Activated T-cell treated with anti-CD3 and anti-CD28 coated beads, Interleukin-2, amount 50 U/mL, for 24 hours (primary cell): ENCODE results near the gene XXYLT1.
"Not testable (repeated sequence)": the region's sequence is repeated elsewhere in the genome, so short reads cannot be mapped to it uniquely, and the experiment has no call there.

ENCODE experiments used
- DNase-seq: peaks from one replicate; pipeline ENCODE4 v3.0.0-alpha.2; 2020
- H3K27ac Mint-ChIP-seq: 2 replicates; pipeline ENCODE4 v1.8.0; 2020; ENCODE audit warnings: mild to moderate bottlenecking, mixed read lengths
- H3K27me3 Mint-ChIP-seq: 2 replicates; pipeline ENCODE4 v1.8.0; 2020; ENCODE audit warnings: mixed read lengths
- H3K36me3 Mint-ChIP-seq: 2 replicates; pipeline ENCODE4 v1.8.0; 2020; ENCODE audit warnings: low read depth, mixed read lengths
- H3K4me1 Mint-ChIP-seq: 2 replicates; pipeline ENCODE4 v1.8.0; 2020; ENCODE audit warnings: low read depth, mixed read lengths
- H3K4me3 Mint-ChIP-seq: 2 replicates; pipeline ENCODE4 v1.8.0; 2020; ENCODE audit warnings: mild to moderate bottlenecking, moderate library complexity, mixed read lengths
- H3K9me3 Mint-ChIP-seq: 2 replicates; pipeline ENCODE4 v1.8.0; 2020; ENCODE audit warnings: mixed read lengths

The XXYLT1 gene

GRCh38 chr3:195187609-195188425 is 83.1 kb downstream of the XXYLT1 start:
- H3K4me1 Mint-ChIP-seq = peaks cover 42% of the 10 kb centered on the region
- H3K27me3 Mint-ChIP-seq = no peaks in the 10 kb centered on the region
- H3K27ac Mint-ChIP-seq = no peak overlapping the region
- peaks cover 9% of the 10 kb centered on the region for H3K9me3 Mint-ChIP-seq
- H3K4me3 Mint-ChIP-seq = no peak overlapping the region
- no peak for DNase-seq
- H3K36me3 Mint-ChIP-seq = peaks cover 13% of the 10 kb centered on the region

DNA sequence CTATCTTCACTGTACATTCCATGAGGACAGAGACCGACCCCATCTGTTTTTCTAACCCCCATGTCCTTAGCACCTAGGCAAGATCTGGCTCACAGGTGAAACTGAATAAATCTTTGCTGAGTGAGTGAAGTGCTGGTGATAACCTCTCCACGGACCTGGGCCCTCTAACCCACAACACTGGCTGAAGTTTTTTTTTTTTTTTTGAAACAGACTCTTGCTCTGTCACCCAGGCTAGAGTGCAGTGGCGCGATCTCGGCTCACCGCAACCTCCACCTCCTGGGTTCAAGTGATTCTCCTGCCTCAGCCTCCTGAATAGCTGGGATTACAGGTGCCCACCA is 84.3 kb downstream of the XXYLT1 start:
- H3K4me3 Mint-ChIP-seq = not testable (repeated sequence)

GRCh38 chr3:195186041-195186709 is 84.8 kb downstream of the XXYLT1 start:
- H3K4me1 Mint-ChIP-seq = peaks cover 57% of the 10 kb centered on the region
- peak; percentile 40 for DNase-seq
- H3K4me3 Mint-ChIP-seq = no peak overlapping the region
- peaks cover 5% of the 10 kb centered on the region for H3K36me3 Mint-ChIP-seq
- H3K27ac Mint-ChIP-seq = peak overlapping the region; percentile 42
- peaks cover 2% of the 10 kb centered on the region for H3K9me3 Mint-ChIP-seq
- H3K27me3 Mint-ChIP-seq = no peaks in the 10 kb centered on the region

More for the DNA sequence above, 84.3 kb downstream of the XXYLT1 start:
- peak overlapping the region; percentile 20 for H3K27ac Mint-ChIP-seq
- H3K36me3 Mint-ChIP-seq, H3K27me3 Mint-ChIP-seq, H3K9me3 Mint-ChIP-seq, DNase-seq: not testable (repeated sequence)
- peaks cover 53% of the 10 kb centered on the region for H3K4me1 Mint-ChIP-seq

- Mint-ChIP-seq H3K4me3 (no peak overlapping the region), H3K4me1 (peaks cover 60% of the 10 kb centered on the region), H3K9me3 (no peaks in the 10 kb centered on the region), H3K27ac (peak overlapping the region; percentile 42), H3K36me3 (peaks cover 2% of the 10 kb centered on the region), H3K27me3 (no peaks in the 10 kb centered on the region)
- no peak for DNase-seq
Measured at GRCh38 chr3:195185583-195185982, 85.4 kb downstream of the XXYLT1 start.

GRCh38 chr3:195184716-195185421 is 86.1 kb downstream of the XXYLT1 start:
- Mint-ChIP-seq H3K27ac (peak overlapping the region; percentile 84), H3K9me3 (no peaks in the 10 kb centered on the region), H3K36me3 (peaks cover 5% of the 10 kb centered on the region), H3K4me1 (peaks cover 60% of the 10 kb centered on the region), H3K4me3 (peak overlapping the region; percentile 5), H3K27me3 (no peaks in the 10 kb centered on the region)
- no peak for DNase-seq

- Mint-ChIP-seq H3K4me1 (peaks cover 63% of the 10 kb centered on the region), H3K9me3 (no peaks in the 10 kb centered on the region), H3K4me3 (peak overlapping the region; percentile 8), H3K27me3 (no peaks in the 10 kb centered on the region), H3K36me3 (peaks cover 9% of the 10 kb centered on the region), H3K27ac (peak overlapping the region; percentile 84)
- DNase-seq = no peak
Measured at GRCh38 chr3:195183071-195183776, 87.7 kb downstream of the XXYLT1 start.

DNA sequence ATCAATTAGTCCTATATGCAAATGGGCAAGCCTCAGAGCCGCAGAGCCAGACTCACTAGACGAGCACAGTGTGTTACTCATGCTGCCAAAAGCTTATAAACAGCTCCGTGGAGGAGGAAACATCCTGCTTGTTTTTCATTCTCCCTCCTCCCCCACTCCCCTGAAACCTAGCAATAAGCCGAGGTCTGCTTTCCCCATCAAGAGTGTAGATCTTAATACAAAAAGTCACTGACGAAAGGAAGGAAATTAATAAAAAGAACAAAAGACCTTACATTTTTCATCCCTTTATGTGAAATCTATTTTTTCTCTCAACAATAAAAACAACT is 88.5 kb downstream of the XXYLT1 start:
- no peak for DNase-seq
- Mint-ChIP-seq H3K9me3 (no peaks in the 10 kb centered on the region), H3K4me1 (peaks cover 64% of the 10 kb centered on the region)

DNA sequence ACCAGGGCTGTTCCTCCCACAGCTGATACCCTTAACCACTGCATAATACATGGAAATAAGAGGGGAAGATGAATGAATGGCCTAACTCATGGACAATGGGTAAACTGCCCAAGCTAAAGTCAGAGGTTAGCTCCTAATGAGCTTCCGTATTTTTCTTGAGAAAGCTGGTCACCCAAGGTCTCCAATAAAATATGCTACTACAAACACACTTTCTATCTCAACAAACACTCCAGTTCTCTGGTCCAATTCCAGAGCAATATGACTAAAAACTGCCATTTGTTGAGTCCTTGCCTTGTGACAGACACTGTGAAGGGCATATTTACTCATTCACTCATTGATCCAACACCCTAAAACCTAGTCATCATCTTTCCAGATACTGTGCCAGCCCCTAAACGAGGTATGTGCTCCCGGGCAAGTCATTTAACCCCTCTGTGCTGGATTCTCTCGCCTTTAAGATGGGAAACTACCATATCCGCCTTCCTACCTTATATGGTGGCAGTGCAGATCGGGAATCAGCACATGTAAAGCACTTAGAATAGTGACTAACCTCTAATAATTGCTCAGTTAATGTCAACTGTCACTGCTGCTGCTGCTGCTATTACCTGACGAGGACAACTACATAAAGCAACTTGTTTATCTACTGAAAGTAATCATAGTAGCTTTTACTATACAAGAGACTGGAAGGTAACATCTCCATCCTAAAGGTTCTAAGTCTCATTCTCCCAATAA is 89.1 kb downstream of the XXYLT1 start:
- Mint-ChIP-seq H3K4me1 (peaks cover 63% of the 10 kb centered on the region), H3K4me3 (peak overlapping the region; percentile 8), H3K36me3 (peaks cover 9% of the 10 kb centered on the region), H3K9me3 (no peaks in the 10 kb centered on the region), H3K27ac (peak overlapping the region; percentile 84), H3K27me3 (no peaks in the 10 kb centered on the region)
- no peak for DNase-seq

More for the DNA sequence above, 88.5 kb downstream of the XXYLT1 start:
- Mint-ChIP-seq H3K4me3 (peak overlapping the region; percentile 8), H3K27ac (peak overlapping the region; percentile 84), H3K27me3 (no peaks in the 10 kb centered on the region), H3K36me3 (peaks cover 9% of the 10 kb centered on the region)

- H3K4me1 Mint-ChIP-seq = peaks cover 56% of the 10 kb centered on the region
- H3K36me3 Mint-ChIP-seq = peaks cover 9% of the 10 kb centered on the region
- no peak overlapping the region for H3K27ac Mint-ChIP-seq
- no peaks in the 10 kb centered on the region for H3K9me3 Mint-ChIP-seq
- no peak for DNase-seq
- H3K4me3 Mint-ChIP-seq = no peak overlapping the region
- no peaks in the 10 kb centered on the region for H3K27me3 Mint-ChIP-seq
Measured at GRCh38 chr3:195181113-195181498, 89.9 kb downstream of the XXYLT1 start.

- H3K27me3 Mint-ChIP-seq = no peaks in the 10 kb centered on the region
- no peaks in the 10 kb centered on the region for H3K9me3 Mint-ChIP-seq
- peaks cover 51% of the 10 kb centered on the region for H3K4me1 Mint-ChIP-seq
- H3K4me3 Mint-ChIP-seq = no peak overlapping the region
- no peak for DNase-seq
- H3K36me3 Mint-ChIP-seq = peaks cover 10% of the 10 kb centered on the region
- H3K27ac Mint-ChIP-seq = no peak overlapping the region
Measured at GRCh38 chr3:195180490-195181112, 90.4 kb downstream of the XXYLT1 start.

DNA sequence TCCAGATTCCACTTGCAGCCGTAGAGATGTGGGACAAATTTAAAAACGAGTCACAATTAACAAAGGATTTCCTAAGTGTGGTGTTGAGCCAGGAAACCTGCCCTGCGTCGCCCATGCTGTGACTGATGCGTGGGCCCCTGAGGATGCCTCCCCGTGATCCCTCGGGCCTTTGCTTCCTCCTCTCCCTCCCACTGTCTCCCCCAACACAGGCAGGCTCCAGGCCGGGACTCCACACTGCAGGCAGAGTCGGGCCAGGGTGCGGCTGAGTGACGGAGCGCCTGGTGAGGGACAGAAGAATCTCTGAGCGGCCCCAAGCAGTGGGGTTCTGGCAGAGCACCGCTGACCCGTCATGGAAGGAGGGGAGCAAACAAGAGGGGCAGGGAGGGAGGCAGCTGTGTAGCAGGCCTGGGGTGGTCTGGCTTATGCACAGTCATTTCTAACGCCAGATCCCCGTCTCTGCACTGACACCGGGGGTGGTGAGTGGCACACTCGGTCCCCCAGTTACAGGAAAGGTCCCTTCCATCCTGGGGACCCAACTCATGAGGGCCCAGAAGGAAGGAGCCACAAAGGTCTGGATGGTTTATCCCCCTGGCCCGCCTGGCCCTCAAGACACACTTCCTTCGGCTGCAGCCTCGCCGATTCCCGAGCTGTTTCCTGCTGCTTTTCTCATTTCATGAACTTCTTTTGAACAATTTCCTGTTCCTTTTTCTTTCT is 91.0 kb downstream of the XXYLT1 start:
- peaks cover 17% of the 10 kb centered on the region for H3K36me3 Mint-ChIP-seq
- H3K9me3 Mint-ChIP-seq = no peaks in the 10 kb centered on the region
- no peak overlapping the region for H3K27ac Mint-ChIP-seq
- no peak for DNase-seq
- no peaks in the 10 kb centered on the region for H3K27me3 Mint-ChIP-seq
- no peak overlapping the region for H3K4me3 Mint-ChIP-seq
- H3K4me1 Mint-ChIP-seq = peaks cover 45% of the 10 kb centered on the region

GRCh38 chr3:195178124-195178910 is 92.6 kb downstream of the XXYLT1 start:
- Mint-ChIP-seq H3K9me3 (no peaks in the 10 kb centered on the region), H3K36me3 (peaks cover 17% of the 10 kb centered on the region), H3K4me3 (no peak overlapping the region), H3K27me3 (no peaks in the 10 kb centered on the region), H3K4me1 (peaks cover 29% of the 10 kb centered on the region), H3K27ac (no peak overlapping the region)
- no peak for DNase-seq
